HEK293 (cell line): Measurements from ENCODE around the gene RNF187.

Source experiments
- CTCF ChIP-seq: fragments of 450-650 bp; formaldehyde crosslinking; IDR thresholded peaks from 2 replicates; pipeline ENCODE4 v1.5.1; 2016; ENCODE audit warnings: missing biosample characterization, missing genetic modification characterization
- ZNF600 ChIP-seq: fragments of 450-650 bp; formaldehyde crosslinking; IDR thresholded peaks from 2 replicates; pipeline ENCODE4 v1.5.1; 2016; ENCODE audit warnings: missing biosample characterization, missing genetic modification characterization

GRCh38 chr1:228487336-228488124 is at the start of gene RNF187:
- TF ChIP-seq ZNF600 (tag by site-specific recombination) (no peak), CTCF (tag by site-specific recombination) (no peak)
